ENCODE measurements around the gene C10orf95. TPM values are rescaled to one million over a fixed set of nuclear protein-coding genes. Genes with fewer than 3 reads are reported as not detected.

Gene C10orf95
- total and polyA plus RNA-seq, 8 donors: 0.46 to 8.0 (median 0.57) TPM; not detected in 4

- DNase-seq: peak; percentile 98 to 99
- Histone ChIP-seq H3K9me3 (no peaks in the 10 kb centered on the region), H3K27me3 (peaks cover 0 to 38% (median 33%) of the 10 kb centered on the region in 3 donors), H3K4me1 (peaks cover 32 to 57% (median 47%) of the 10 kb centered on the region in 4 donors), H3K36me3 (peaks cover 0 to 23% (median 21%) of the 10 kb centered on the region in 4 donors), H3K4me3 (peak within 1 kb of the TSS; percentile 79 to 96 (median 91)), H3K27ac (peak within 1 kb of the TSS; percentile 93 to 98 (median 94))
- WGBS, 5 donors: 0 to 1% (median 0%) methylated on average over 44 to 66 of the region's 66 CpGs
- intact Hi-C loops (cut with DNase I; ENCODE audit: low total_unique reads): no loop called here
- TF ChIP-seq POLR2AphosphoS5 (IDR thresholded peaks at IDR 0.05): peak in 2 of 3 donors; percentile 70 to 77
- no peak for TF ChIP-seq EP300 (IDR thresholded peaks at IDR 0.05)
- no peak for TF ChIP-seq POLR2A (IDR thresholded peaks at IDR 0.05)
- peak in 1 of 7 experiments; percentile 30 for TF ChIP-seq CTCF (IDR thresholded peaks at IDR 0.05)
Observed at GRCh38 chr10:102420714-102421506, 30.4 kb downstream of the C10orf95 start, which contains the start of gene FBXL15. Gene FBXL15, plus strand, starts transcription at chr10:102420836. Its CDS starts 294 bp downstream, at chr10:102421130.

GRCh38 chr10:102420181-102420713 is 31.1 kb downstream of the C10orf95 start:
- H3K27ac ChIP-seq: peak overlapping the region; percentile 93 to 98 (median 94)
- H3K36me3 ChIP-seq: peaks cover 0 to 23% (median 21%) of the 10 kb centered on the region in 4 donors
- peak overlapping the region; percentile 79 to 96 (median 91) for H3K4me3 ChIP-seq
- intact Hi-C loops (cut with DNase I; ENCODE audit: low total_unique reads): no loop called here
- DNase-seq: no peak
- peaks cover 32 to 54% (median 47%) of the 10 kb centered on the region in 4 donors for H3K4me1 ChIP-seq
- WGBS, 5 donors: 1 to 4% (median 1%) methylated on average over 21 of the region's 21 CpGs
- H3K27me3 ChIP-seq: peaks cover 0 to 44% (median 39%) of the 10 kb centered on the region in 3 donors
- H3K9me3 ChIP-seq: no peaks in the 10 kb centered on the region
- TF ChIP-seq POLR2AphosphoS5 (IDR thresholded peaks at IDR 0.05): no peak
- no peak for TF ChIP-seq EP300 (IDR thresholded peaks at IDR 0.05)
- no peak for TF ChIP-seq CTCF (IDR thresholded peaks at IDR 0.05)
- no peak for TF ChIP-seq POLR2A (IDR thresholded peaks at IDR 0.05)

- Histone ChIP-seq H3K27me3 (peaks cover 4 to 51% (median 47%) of the 10 kb centered on the region in 3 donors), H3K36me3 (peaks cover 0 to 16% (median 15%) of the 10 kb centered on the region in 4 donors), H3K27ac (peak overlapping the region; percentile 93 to 98 (median 94)), H3K4me3 (peak overlapping the region; percentile 79 to 96 (median 91)), H3K9me3 (no peaks in the 10 kb centered on the region), H3K4me1 (peaks cover 32 to 52% (median 47%) of the 10 kb centered on the region in 4 donors)
- DNase-seq: peak; percentile 63 to 85
- TF ChIP-seq POLR2A (IDR thresholded peaks at IDR 0.05): no peak
- TF ChIP-seq CTCF (IDR thresholded peaks at IDR 0.05): no peak
- no peak for TF ChIP-seq EP300 (IDR thresholded peaks at IDR 0.05)
- WGBS, 5 donors: 1 to 2% (median 1%) methylated on average over 48 to 54 of the region's 54 CpGs
- intact Hi-C loops (cut with DNase I; ENCODE audit: low total_unique reads): no loop called here
Observed at GRCh38 chr10:102419269-102420180, 31.8 kb downstream of the C10orf95 start.
